PFSK-1 (cell line): ENCODE data around the gene MRPL36.

ENCODE experiments used
- POLR2AphosphoS5 ChIP-seq: IDR thresholded peaks from 2 replicates; pipeline ENCODE4 v1.6.1; 2012; ENCODE audit warnings: low read depth, mild to moderate bottlenecking, control low read depth, low read length, moderate library complexity
- SIN3A ChIP-seq: IDR thresholded peaks from 2 replicates; pipeline ENCODE4 v1.6.1; 2012; ENCODE audit warnings: mild to moderate bottlenecking, low read length, moderate library complexity, borderline replicate concordance; ENCODE audit not compliant: insufficient read depth

- TF ChIP-seq POLR2AphosphoS5 (no peak), SIN3A (no peak)
Observed at GRCh38 chr5:1788200-1788599, 11.4 kb downstream of the MRPL36 start.
